ENCODE results near the gene PTPRU. TPM values are rescaled to one million over a fixed set of nuclear protein-coding genes. Genes with fewer than 3 reads are reported as not detected.
A peak's percentile ranks its signal among the peaks of the same experiment; 100 is the strongest.

PTPRU gene
- total RNA-seq, 1 experiment from 2014 or later = 40.7 TPM

GRCh38 chr1:29237129-29237821 lies 953 bp downstream of the PTPRU start:
- TF ChIP-seq TCF7L2 (IDR thresholded peaks at IDR 0.05; ENCODE audit: borderline replicate concordance, extremely low read depth, insufficient read depth, insufficient read length) (peak; percentile 57), ZFX (IDR thresholded peaks at IDR 0.05) (peak; percentile 61; the same call in 1 of the 2 replicates), ZBTB33 (IDR thresholded peaks at IDR 0.05; ENCODE audit: extremely low read depth, insufficient replicate concordance, low read length) (no peak), MAX (IDR thresholded peaks at IDR 0.05) (peak; percentile 36; the same call in 1 of the 2 replicates)
- Histone ChIP-seq H4K20me1 (ENCODE audit: insufficient read depth) (no peaks in the 10 kb centered on the region), H3K79me2 (ENCODE audit: insufficient read depth, low read length) (peaks cover 17% of the 10 kb centered on the region; the same call in 1 of the 2 replicates), H3K9ac (ENCODE audit: low read length) (peak overlapping the region; percentile 74), H3K4me2 (ENCODE audit: low read length) (peak overlapping the region; percentile 99), H3K27ac (ENCODE audit: low read depth, low read length) (peak overlapping the region; percentile 53; the same call in 1 of the 2 replicates), H3K36me3 (ENCODE audit: control insufficient read depth in 1 of 2, insufficient read depth in 2 of 2, low read length in 2 of 2) (no peaks in the 10 kb centered on the region), H3K4me3 (replicated peaks in 1 of 2; ENCODE audit: low read depth in 1 of 2, low read length in 2 of 2) (peak overlapping the region; percentile 89 to 97), H3K27me3 (ENCODE audit: insufficient read depth, low read length) (no peaks in the 10 kb centered on the region), H3K9me2 (ENCODE audit: insufficient read depth) (no peaks in the 10 kb centered on the region), H2AFZ (ENCODE audit: low read depth, low read length, poor library complexity, severe bottlenecking) (peak overlapping the region; percentile 59), H3K4me1 (ENCODE audit: control insufficient read depth in 1 of 2, insufficient read depth in 2 of 2, low read length in 2 of 2) (peaks cover 17 to 31% of the 10 kb centered on the region in 2 experiments), H3K9me3 (ENCODE audit: control insufficient read depth in 1 of 2, insufficient read depth in 1 of 2, low read depth in 1 of 2, low read length in 2 of 2) (no peaks in the 10 kb centered on the region)
- TSS peak; percentile 90 for BruUV-seq (replicated peaks)
- no peak for DNase-seq (ENCODE audit: low read depth, low spot score)
- intact Hi-C loops (cut with micrococcal nuclease) = loop anchor here (2.0 to 10.0 kb wide), 9 partner anchors 138 to 1678 kb away; no protein-coding TSS in a partner anchor
- RAD21 ChIA-PET (ENCODE audit: low non-redundant PET in 1 of 2, low total read pairs in 2 of 2, uncharacterized antibody in 2 of 2, unreplicated experiment in 2 of 2) = no interaction called here
- CTCF ChIA-PET = no interaction called here
- POLR2A ChIA-PET = no interaction called here
- ATAC-seq = peak; percentile 38
